Suprapubic skin (tissue), 4 donors: ENCODE results near the gene HIVEP2. TPM values are rescaled to one million over a fixed set of nuclear protein-coding genes. Genes with fewer than 3 reads are reported as not detected.
A peak's percentile ranks its signal among the peaks of the same experiment; 100 is the strongest.

Experiments
- DNase-seq, 2 donors: peaks; one replicate each; pipeline ENCODE4 v3.0.0-alpha.2; 2019; ENCODE audit warnings: low spot score in 2 of 2
- H3K27ac ChIP-seq: fragments of 200-600 bp; sonication (generic); one replicate; pipeline ENCODE4 v1.5.1; 2019
- H3K27me3 ChIP-seq: fragments of 200-600 bp; sonication (generic); one replicate; pipeline ENCODE4 v1.5.1; 2019
- H3K36me3 ChIP-seq: fragments of 200-600 bp; sonication (generic); one replicate; pipeline ENCODE4 v1.5.1; 2019
- H3K4me1 ChIP-seq: fragments of 200-600 bp; sonication (generic); one replicate; pipeline ENCODE4 v1.5.1; 2019
- H3K4me3 ChIP-seq: fragments of 200-600 bp; sonication (generic); one replicate; pipeline ENCODE4 v1.5.1; 2019; ENCODE audit warnings: mild to moderate bottlenecking
- H3K9me3 ChIP-seq: fragments of 200-600 bp; sonication (generic); one replicate; pipeline ENCODE4 v1.5.1; 2019
- EP300 ChIP-seq: sonication (generic); formaldehyde crosslinking; IDR thresholded peaks from one replicate; pipeline ENCODE4 v1.6.1; 2017; ENCODE audit warnings: antibody characterized with exemption
- POLR2A ChIP-seq, 2 donors: fragments of 450-650 bp; IDR thresholded peaks; one replicate each; pipeline ENCODE4 v1.6.1; 2017; ENCODE audit warnings: antibody characterized with exemption in 2 of 2, mild to moderate bottlenecking in 2 of 2, moderate library complexity in 2 of 2
- POLR2AphosphoS5 ChIP-seq, 3 donors: sonication (generic); formaldehyde crosslinking; IDR thresholded peaks; one replicate each; pipeline ENCODE4 v1.6.1; 2017; ENCODE audit warnings: antibody characterized with exemption in 3 of 3
- WGBS: methylation state at CpG from one replicate; pipeline ENCODE4 v1.1.5; 2018; 5-methylcytosine and 5-hydroxymethylcytosine counted together
- total RNA-seq, 4 donors: library from RNA; depleted of rRNA; stranded (reverse); fragments of >200 nt; gene quantifications; one replicate each; pipeline ENCODE4 v1.1.0, GENCODE V29; 2016
- TF ChIP-seq, protein P1 (sequence below), 2 donors: fragments of 200-600 bp in 1 of 2; fragments of 450-650 bp in 1 of 2; sonication (generic) in 1 of 2; IDR thresholded peaks; one replicate each; pipeline ENCODE4 v1.5.1; 2016 to 2019; ENCODE audit warnings: antibody characterized with exemption in 2 of 2, mild to moderate bottlenecking in 1 of 2, moderate library complexity in 1 of 2

Gene HIVEP2, protein sequence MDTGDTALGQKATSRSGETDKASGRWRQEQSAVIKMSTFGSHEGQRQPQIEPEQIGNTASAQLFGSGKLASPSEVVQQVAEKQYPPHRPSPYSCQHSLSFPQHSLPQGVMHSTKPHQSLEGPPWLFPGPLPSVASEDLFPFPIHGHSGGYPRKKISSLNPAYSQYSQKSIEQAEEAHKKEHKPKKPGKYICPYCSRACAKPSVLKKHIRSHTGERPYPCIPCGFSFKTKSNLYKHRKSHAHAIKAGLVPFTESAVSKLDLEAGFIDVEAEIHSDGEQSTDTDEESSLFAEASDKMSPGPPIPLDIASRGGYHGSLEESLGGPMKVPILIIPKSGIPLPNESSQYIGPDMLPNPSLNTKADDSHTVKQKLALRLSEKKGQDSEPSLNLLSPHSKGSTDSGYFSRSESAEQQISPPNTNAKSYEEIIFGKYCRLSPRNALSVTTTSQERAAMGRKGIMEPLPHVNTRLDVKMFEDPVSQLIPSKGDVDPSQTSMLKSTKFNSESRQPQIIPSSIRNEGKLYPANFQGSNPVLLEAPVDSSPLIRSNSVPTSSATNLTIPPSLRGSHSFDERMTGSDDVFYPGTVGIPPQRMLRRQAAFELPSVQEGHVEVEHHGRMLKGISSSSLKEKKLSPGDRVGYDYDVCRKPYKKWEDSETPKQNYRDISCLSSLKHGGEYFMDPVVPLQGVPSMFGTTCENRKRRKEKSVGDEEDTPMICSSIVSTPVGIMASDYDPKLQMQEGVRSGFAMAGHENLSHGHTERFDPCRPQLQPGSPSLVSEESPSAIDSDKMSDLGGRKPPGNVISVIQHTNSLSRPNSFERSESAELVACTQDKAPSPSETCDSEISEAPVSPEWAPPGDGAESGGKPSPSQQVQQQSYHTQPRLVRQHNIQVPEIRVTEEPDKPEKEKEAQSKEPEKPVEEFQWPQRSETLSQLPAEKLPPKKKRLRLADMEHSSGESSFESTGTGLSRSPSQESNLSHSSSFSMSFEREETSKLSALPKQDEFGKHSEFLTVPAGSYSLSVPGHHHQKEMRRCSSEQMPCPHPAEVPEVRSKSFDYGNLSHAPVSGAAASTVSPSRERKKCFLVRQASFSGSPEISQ (N-terminal part only)
- total RNA-seq: 10 to 100 TPM; 23.6 to 31.3 (median 25.6) TPM

DNA sequence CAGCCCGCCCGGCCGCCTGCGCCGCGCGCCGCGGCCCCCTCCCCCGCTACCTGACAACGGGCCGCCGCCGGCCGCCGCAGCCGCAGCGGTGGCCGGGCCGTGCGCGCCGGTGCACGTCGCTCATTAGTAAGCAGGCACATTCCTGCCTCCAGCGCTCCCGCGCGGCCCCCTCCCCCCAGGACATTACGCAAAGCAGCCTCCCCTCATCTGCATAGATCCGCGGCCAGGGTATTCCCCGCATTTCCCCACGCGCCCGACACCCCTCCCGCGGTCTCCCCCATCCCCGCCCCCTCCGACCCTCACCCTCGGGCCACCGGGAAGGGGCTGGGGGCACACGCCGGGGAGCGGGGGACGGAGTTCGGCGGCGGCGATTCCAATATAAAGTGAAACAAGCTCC is at the start of gene HIVEP2:
Gene HIVEP2, minus strand, starts transcription at position 128 of the 397 bp plus-strand sequence. CDS start 170,438 bp downstream, outside the sequence.
- 0% methylated on average over 20 of the region's 50 CpGs for WGBS
- no peak for TF ChIP-seq EP300
- TF ChIP-seq POLR2A (IDR thresholded peaks at IDR 0.05): no peak
- TF ChIP-seq, protein P1, sequence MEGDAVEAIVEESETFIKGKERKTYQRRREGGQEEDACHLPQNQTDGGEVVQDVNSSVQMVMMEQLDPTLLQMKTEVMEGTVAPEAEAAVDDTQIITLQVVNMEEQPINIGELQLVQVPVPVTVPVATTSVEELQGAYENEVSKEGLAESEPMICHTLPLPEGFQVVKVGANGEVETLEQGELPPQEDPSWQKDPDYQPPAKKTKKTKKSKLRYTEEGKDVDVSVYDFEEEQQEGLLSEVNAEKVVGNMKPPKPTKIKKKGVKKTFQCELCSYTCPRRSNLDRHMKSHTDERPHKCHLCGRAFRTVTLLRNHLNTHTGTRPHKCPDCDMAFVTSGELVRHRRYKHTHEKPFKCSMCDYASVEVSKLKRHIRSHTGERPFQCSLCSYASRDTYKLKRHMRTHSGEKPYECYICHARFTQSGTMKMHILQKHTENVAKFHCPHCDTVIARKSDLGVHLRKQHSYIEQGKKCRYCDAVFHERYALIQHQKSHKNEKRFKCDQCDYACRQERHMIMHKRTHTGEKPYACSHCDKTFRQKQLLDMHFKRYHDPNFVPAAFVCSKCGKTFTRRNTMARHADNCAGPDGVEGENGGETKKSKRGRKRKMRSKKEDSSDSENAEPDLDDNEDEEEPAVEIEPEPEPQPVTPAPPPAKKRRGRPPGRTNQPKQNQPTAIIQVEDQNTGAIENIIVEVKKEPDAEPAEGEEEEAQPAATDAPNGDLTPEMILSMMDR (IDR thresholded peaks at IDR 0.05): no peak
- TF ChIP-seq POLR2AphosphoS5 (IDR thresholded peaks at IDR 0.05): no peak
- H3K36me3 ChIP-seq: no peaks in the 10 kb centered on the region
- H3K27me3 ChIP-seq: no peaks in the 10 kb centered on the region
- H3K27ac ChIP-seq: peak within 1 kb of the TSS; percentile 99
- H3K4me1 ChIP-seq: peaks cover 31% of the 10 kb centered on the region
- peak; percentile 95 for DNase-seq
- no peaks in the 10 kb centered on the region for H3K9me3 ChIP-seq
- peak within 1 kb of the TSS; percentile 80 for H3K4me3 ChIP-seq

DNA sequence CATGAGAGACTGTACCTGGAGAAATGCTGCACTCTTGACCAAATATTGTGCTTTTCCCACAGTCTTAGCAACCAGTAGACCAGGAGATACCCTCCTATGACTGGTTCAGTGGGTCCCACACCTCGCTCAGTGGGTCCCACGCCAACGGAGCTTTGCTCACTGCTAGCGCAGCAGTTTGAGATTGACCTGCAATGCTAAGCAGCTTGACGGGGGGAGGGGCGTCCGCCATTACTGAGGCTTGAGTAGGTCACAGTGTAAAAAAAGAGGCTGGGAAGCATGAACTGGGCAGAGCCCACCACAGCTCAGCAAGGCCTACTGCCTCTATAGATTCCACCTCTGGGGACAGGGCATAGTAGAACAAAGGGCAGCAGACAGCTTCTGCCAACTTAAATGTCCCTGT is 49.0 kb upstream of the HIVEP2 start:
- H3K27me3 ChIP-seq: no peaks in the 10 kb centered on the region
- DNase-seq: no peak
- no peak overlapping the region for H3K27ac ChIP-seq
- H3K4me1 ChIP-seq: no peaks in the 10 kb centered on the region
- no peaks in the 10 kb centered on the region for H3K9me3 ChIP-seq
- no peaks in the 10 kb centered on the region for H3K36me3 ChIP-seq
- WGBS: no CpG with 5 or more reads among the region's 7 CpGs
- TF ChIP-seq POLR2A (IDR thresholded peaks at IDR 0.05): no peak
- no peak for TF ChIP-seq EP300
- TF ChIP-seq, protein P1 (IDR thresholded peaks at IDR 0.05): no peak
- TF ChIP-seq POLR2AphosphoS5 (IDR thresholded peaks at IDR 0.05): no peak
- H3K4me3 ChIP-seq: no peak overlapping the region

DNA sequence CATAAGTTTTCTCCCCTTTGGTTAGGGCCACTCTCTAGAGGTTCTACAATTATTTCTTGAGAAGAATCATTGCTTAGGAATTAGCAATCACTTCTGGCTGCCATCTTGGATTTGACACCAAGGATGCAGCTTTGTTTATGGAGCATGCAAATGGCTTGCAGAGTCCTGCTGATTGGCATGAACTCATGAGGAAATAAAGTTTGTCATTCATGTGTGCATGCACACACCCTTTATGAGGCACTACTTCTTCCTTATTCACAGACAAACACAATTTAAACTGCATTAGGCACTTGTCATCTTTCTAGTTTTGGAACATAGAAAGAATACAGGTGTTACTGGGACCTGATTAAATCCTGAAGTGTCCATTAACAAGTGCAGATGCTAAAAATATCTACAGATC is 42.5 kb upstream of the HIVEP2 start:
- TF ChIP-seq POLR2AphosphoS5 (IDR thresholded peaks at IDR 0.05): no peak
- TF ChIP-seq EP300: no peak
- TF ChIP-seq, protein P1 (IDR thresholded peaks at IDR 0.05): no peak
- TF ChIP-seq POLR2A (IDR thresholded peaks at IDR 0.05): no peak
- Histone ChIP-seq H3K27ac (no peak overlapping the region), H3K36me3 (no peaks in the 10 kb centered on the region), H3K27me3 (no peaks in the 10 kb centered on the region), H3K9me3 (no peaks in the 10 kb centered on the region), H3K4me1 (no peaks in the 10 kb centered on the region), H3K4me3 (no peak overlapping the region)
- DNase-seq: no peak

DNA sequence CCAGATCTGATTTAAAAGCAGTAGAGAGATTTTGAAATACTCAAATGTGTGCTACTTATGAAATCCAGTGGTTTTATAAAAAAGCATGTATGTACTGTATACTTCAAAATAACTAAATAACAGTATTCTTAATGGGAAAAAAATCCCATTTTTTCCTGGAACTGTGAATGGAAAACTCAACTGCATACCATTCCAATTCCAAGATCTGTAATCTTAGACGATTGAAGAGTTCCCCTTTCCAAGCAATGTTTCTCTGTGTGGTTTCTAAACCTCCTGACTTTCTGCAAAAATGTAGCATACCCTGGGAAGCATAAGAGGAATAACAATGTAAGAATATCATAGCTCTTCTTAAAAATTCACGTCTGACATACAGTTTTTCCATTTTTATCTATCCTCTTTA is 40.3 kb upstream of the HIVEP2 start:
- no peak for DNase-seq
- H3K27me3 ChIP-seq: no peaks in the 10 kb centered on the region
- no peaks in the 10 kb centered on the region for H3K9me3 ChIP-seq
- no peaks in the 10 kb centered on the region for H3K36me3 ChIP-seq
- no peak overlapping the region for H3K27ac ChIP-seq
- no peaks in the 10 kb centered on the region for H3K4me1 ChIP-seq
- WGBS: 40% methylated on average over 2 of the region's 2 CpGs
- no peak overlapping the region for H3K4me3 ChIP-seq
- TF ChIP-seq, protein P1 (IDR thresholded peaks at IDR 0.05): no peak
- no peak for TF ChIP-seq POLR2AphosphoS5 (IDR thresholded peaks at IDR 0.05)
- no peak for TF ChIP-seq POLR2A (IDR thresholded peaks at IDR 0.05)
- no peak for TF ChIP-seq EP300
